Nephron (organoid): Measurements from ENCODE around the gene XAB2.

ENCODE experiments used
- H3K27ac Mint-ChIP-seq, 3 experiments: 2 replicates each; pipeline ENCODE4 v1.8.0; 2020; ENCODE audit warnings: mixed read lengths in 3 of 3, mild to moderate bottlenecking in 2 of 3, moderate library complexity in 1 of 3
- H3K27me3 Mint-ChIP-seq: 2 replicates; pipeline ENCODE4 v1.8.0; 2021; ENCODE audit warnings: low read depth, mild to moderate bottlenecking, moderate library complexity, mixed read lengths
- H3K36me3 Mint-ChIP-seq: 2 replicates; pipeline ENCODE4 v1.8.0; 2020; ENCODE audit warnings: low read depth, mixed read lengths
- H3K4me1 Mint-ChIP-seq: 2 replicates; pipeline ENCODE4 v1.8.0; 2020; ENCODE audit warnings: mixed read lengths
- H3K4me3 Mint-ChIP-seq, 3 experiments: 2 replicates each; pipeline ENCODE4 v1.8.0; 2020; ENCODE audit warnings: mild to moderate bottlenecking in 3 of 3, mixed read lengths in 3 of 3, moderate library complexity in 2 of 3
- H3K9me3 Mint-ChIP-seq: 2 replicates; pipeline ENCODE4 v1.8.0; 2020; ENCODE audit warnings: mixed read lengths
- CTCF ChIP-seq, 3 experiments: fragments of 200-600 bp; sonication (generic); IDR thresholded peaks; one replicate each; pipeline ENCODE4 v1.5.0; 2021; ENCODE audit warnings: antibody characterized with exemption in 3 of 3; ENCODE audit not compliant: unreplicated experiment in 3 of 3

Gene XAB2

GRCh38 chr19:7629347-7630054 lies at the start of gene XAB2, which contains the start of gene PET100:
Gene XAB2 (minus strand): TSS chr19:7629545. CDS start chr19:7629527, 18 bp downstream.
Gene PET100 (plus strand): TSS chr19:7629793. CDS start chr19:7629834, 41 bp downstream.
- Mint-ChIP-seq H3K27me3 (no peaks in the 10 kb centered on the region), H3K27ac (peak within 1 kb of the TSS; percentile 65 to 92 (median 88)), H3K9me3 (no peaks in the 10 kb centered on the region), H3K4me3 (peak within 1 kb of the TSS; percentile 91 to 95 (median 94)), H3K4me1 (peaks cover 21% of the 10 kb centered on the region), H3K36me3 (peaks cover 8% of the 10 kb centered on the region)
- TF ChIP-seq CTCF (IDR thresholded peaks at IDR 0.05; ENCODE audit: unreplicated experiment in 3 of 3): no peak

GRCh38 chr19:7677669-7678311 lies 48.4 kb upstream of the XAB2 start:
- peaks cover 6% of the 10 kb centered on the region for H3K9me3 Mint-ChIP-seq
- TF ChIP-seq CTCF (IDR thresholded peaks at IDR 0.05; ENCODE audit: unreplicated experiment in 3 of 3): no peak
- peaks cover 5% of the 10 kb centered on the region for H3K36me3 Mint-ChIP-seq
- H3K27me3 Mint-ChIP-seq: peaks cover 40% of the 10 kb centered on the region
- H3K4me1 Mint-ChIP-seq: peaks cover 13% of the 10 kb centered on the region
- peak overlapping the region in 2 of 3 experiments; percentile 64 to 67 for H3K4me3 Mint-ChIP-seq
- H3K27ac Mint-ChIP-seq: no peak overlapping the region

GRCh38 chr19:7676854-7677253 lies 47.5 kb upstream of the XAB2 start, which contains the start of gene MCEMP1:
Gene MCEMP1 (plus strand): TSS chr19:7677090. CDS start chr19:7677121, 31 bp downstream.
- Mint-ChIP-seq H3K4me3 (peak within 1 kb of the TSS in 2 of 3 experiments; percentile 64 to 67), H3K4me1 (peaks cover 13% of the 10 kb centered on the region), H3K27ac (no peak within 1 kb of the TSS), H3K9me3 (peaks cover 6% of the 10 kb centered on the region), H3K27me3 (peaks cover 47% of the 10 kb centered on the region), H3K36me3 (no peaks in the 10 kb centered on the region)
- no peak for TF ChIP-seq CTCF (IDR thresholded peaks at IDR 0.05; ENCODE audit: unreplicated experiment in 3 of 3)

GRCh38 chr19:7676376-7676775 lies 47.0 kb upstream of the XAB2 start:
- no peak for TF ChIP-seq CTCF (IDR thresholded peaks at IDR 0.05; ENCODE audit: unreplicated experiment in 3 of 3)
- Mint-ChIP-seq H3K4me1 (peaks cover 13% of the 10 kb centered on the region), H3K9me3 (peaks cover 6% of the 10 kb centered on the region), H3K27me3 (peaks cover 52% of the 10 kb centered on the region), H3K27ac (no peak overlapping the region), H3K4me3 (no peak overlapping the region), H3K36me3 (no peaks in the 10 kb centered on the region)

- Mint-ChIP-seq H3K27ac (no peak overlapping the region), H3K4me1 (peaks cover 9% of the 10 kb centered on the region), H3K36me3 (no peaks in the 10 kb centered on the region), H3K27me3 (peaks cover 64% of the 10 kb centered on the region), H3K9me3 (peaks cover 6% of the 10 kb centered on the region), H3K4me3 (peak overlapping the region in 1 of 3 experiments; percentile 51)
- TF ChIP-seq CTCF (IDR thresholded peaks at IDR 0.05; ENCODE audit: unreplicated experiment in 3 of 3): no peak
These were observed 45.0 kb upstream of the XAB2 start for GRCh38 chr19:7674010-7675005.
